HepG2 (cell line): ENCODE results near the gene NINL. TPM values are rescaled to one million over a fixed set of nuclear protein-coding genes. Genes with fewer than 3 reads are reported as not detected.
A peak's percentile ranks its signal among the peaks of the same experiment; 100 is the strongest.

Source experiments
- FOXM1 ChIP-seq: sonication (generic); formaldehyde crosslinking; IDR thresholded peaks from 2 replicates; pipeline ENCODE4 v1.5.0; 2020; ENCODE audit warnings: missing genetic modification reagents
- FOXO4 ChIP-seq: sonication (generic); formaldehyde crosslinking; conservative IDR thresholded peaks from 2 replicates; pipeline ENCODE4 v1.8.1; 2023; ENCODE audit warnings: missing genetic modification reagents
- GPBP1L1 ChIP-seq: sonication (generic); formaldehyde crosslinking; IDR thresholded peaks from 2 replicates; pipeline ENCODE4 v1.5.0; 2020; ENCODE audit warnings: mild to moderate bottlenecking, missing genetic modification reagents
- KAT7 ChIP-seq: IDR thresholded peaks from 2 replicates; pipeline ENCODE4 v1.6.1; 2018; ENCODE audit warnings: borderline replicate concordance, missing compliant biosample characterization
- NRL ChIP-seq: sonication (generic); formaldehyde crosslinking; IDR thresholded peaks from 2 replicates; pipeline ENCODE4 v1.5.0; 2020; ENCODE audit warnings: missing genetic modification reagents, mild to moderate bottlenecking, moderate library complexity, borderline replicate concordance
- SRSF4 ChIP-seq: fragments of 200-400 bp; formaldehyde crosslinking; IDR thresholded peaks from one replicate; pipeline ENCODE4 v1.6.1; 2018; ENCODE audit warnings: mild to moderate bottlenecking, low read depth, low read length, moderate library complexity; ENCODE audit not compliant: poor library complexity, severe bottlenecking
- SRY ChIP-seq: sonication (generic); formaldehyde crosslinking; IDR thresholded peaks from 2 replicates; pipeline ENCODE4 v1.8.0; 2022; ENCODE audit warnings: mild to moderate bottlenecking, missing genetic modification reagents
- TOPORS ChIP-seq: sonication (generic); formaldehyde crosslinking; IDR thresholded peaks from 2 replicates; pipeline ENCODE4 v1.8.0; 2023; ENCODE audit warnings: mild to moderate bottlenecking, missing genetic modification reagents
- TRAFD1 ChIP-seq: sonication (generic); formaldehyde crosslinking; IDR thresholded peaks from 2 replicates; pipeline ENCODE4 v1.5.1; 2020; ENCODE audit warnings: missing genetic modification reagents, mild to moderate bottlenecking, borderline replicate concordance
- ZBTB20 ChIP-seq: sonication (generic); formaldehyde crosslinking; IDR thresholded peaks from 2 replicates; pipeline ENCODE4 v1.8.1; 2023; ENCODE audit warnings: missing genetic modification reagents, low read depth, mild to moderate bottlenecking, borderline replicate concordance
- ZBTB43 ChIP-seq: sonication (generic); formaldehyde crosslinking; conservative IDR thresholded peaks from 2 replicates; pipeline ENCODE4 v1.4.0; 2020; ENCODE audit warnings: missing genetic modification reagents
- ZMAT5 ChIP-seq: sonication (generic); formaldehyde crosslinking; IDR thresholded peaks from 2 replicates; pipeline ENCODE4 v1.5.0; 2020; ENCODE audit warnings: mild to moderate bottlenecking, low read depth, missing genetic modification reagents, borderline replicate concordance
- ZNF33B ChIP-seq: sonication (generic); formaldehyde crosslinking; IDR thresholded peaks from 2 replicates; pipeline ENCODE4 v1.5.1; 2020; ENCODE audit warnings: mild to moderate bottlenecking, missing genetic modification reagents
- ZNF414 ChIP-seq: sonication (generic); formaldehyde crosslinking; IDR thresholded peaks from 2 replicates; pipeline ENCODE4 v1.5.0; 2020; ENCODE audit warnings: missing genetic modification reagents
- ZNF761 ChIP-seq: sonication (generic); formaldehyde crosslinking; conservative IDR thresholded peaks from 2 replicates; pipeline ENCODE4 v1.4.0; 2020; ENCODE audit warnings: mild to moderate bottlenecking, missing genetic modification reagents
- ZNF816 ChIP-seq: sonication (generic); formaldehyde crosslinking; IDR thresholded peaks from 2 replicates; pipeline ENCODE4 v1.8.0; 2022; ENCODE audit warnings: missing genetic modification reagents, mild to moderate bottlenecking, borderline replicate concordance
- polyA plus RNA-seq, 8 experiments: library from polyadenylated mRNA; depleted of rRNA in 3 of 8; stranded (reverse) in 7 of 8; unstranded in 1 of 8; fragments of >200 nt; fragmentation: Illumina TruSeq in 4 of 8; extraction: Trizol in 4 of 8; gene quantifications; 2 replicates each; pipeline versions ENCODE4 v1.2.1 to v1.2.3, GENCODE V29; 2011 to 2016; ENCODE audit warnings: low read depth in 4 of 8, missing spikeins in 1 of 8, mixed read lengths in 1 of 8; ENCODE audit not compliant: insufficient read depth in 1 of 8
- total RNA-seq, 5 experiments: library from RNA; depleted of rRNA; stranded (reverse); fragments of >200 nt; fragmentation: Illumina TruSeq; extraction: Trizol; gene quantifications; 2 replicates each; pipeline ENCODE4 v1.2.3, GENCODE V29; 2016; ENCODE audit warnings: low read depth in 1 of 5

Gene NINL
- total and polyA plus RNA-seq, 2 of the 13 experiments (the other 11 are each of a cell fraction or from before 2014, with no cell fraction given): 32.3 to 34.3 TPM

GRCh38 chr20:25624500-25624939 lies 39.2 kb upstream of the NINL start (continued):
- TF ChIP-seq NRL (CRISPR knock-in tag) (0 out of 2 replicates have a peak, but pooled peaks have one; percentile 96), TRAFD1 (CRISPR knock-in tag) (0 out of 2 replicates have a peak, but pooled peaks have one; percentile 19), GPBP1L1 (CRISPR knock-in tag) (no peak), SRY (CRISPR knock-in tag) (peak; percentile 77; the same call in 1 of the 2 replicates), ZBTB20 (CRISPR knock-in tag) (peak; percentile 18; the same call in 1 of the 2 replicates), ZMAT5 (CRISPR knock-in tag) (no peak), TOPORS (CRISPR knock-in tag) (no peak; the same call in 1 of the 2 replicates), ZNF414 (CRISPR knock-in tag) (0 out of 2 replicates have a peak, but pooled peaks have one; percentile 20), FOXM1 (CRISPR knock-in tag) (peak; percentile 5; the same call in 1 of the 2 replicates), ZBTB43 (CRISPR knock-in tag) (no peak), ZNF816 (CRISPR knock-in tag) (peak; percentile 1; the same call in 1 of the 2 replicates), ZNF761 (CRISPR knock-in tag) (0 out of 2 replicates have a peak, but pooled peaks have one; percentile 71), KAT7 (0 out of 2 replicates have a peak, but pooled peaks have one; percentile 9), ZNF33B (CRISPR knock-in tag) (peak; percentile 91; the same call in 1 of the 2 replicates), SRSF4 (no peak), FOXO4 (peak; percentile 99)
